Brain microvascular endothelial cell (primary cell): ENCODE results near the gene TFEC.

Experiments used
- DNase-seq: peaks from one replicate; pipeline ENCODE4 v3.0.0-alpha.2; 2020
- H3K27ac ChIP-seq: fragments of 250-450 bp; sonication (Bioruptor Pico); 2 replicates; pipeline ENCODE4 v1.5.1; 2020; ENCODE audit warnings: mild to moderate bottlenecking, moderate library complexity
- H3K27me3 ChIP-seq: fragments of 250-450 bp; sonication (Bioruptor Pico); replicated peaks from 2 replicates; pipeline ENCODE4 v1.5.1; 2020; ENCODE audit warnings: mild to moderate bottlenecking
- H3K36me3 ChIP-seq: fragments of 250-450 bp; sonication (Bioruptor Pico); replicated peaks from 2 replicates; pipeline ENCODE4 v1.5.1; 2020; ENCODE audit warnings: mild to moderate bottlenecking
- H3K4me3 ChIP-seq: 2 replicates; pipeline ENCODE4 v1.5.1; 2011; ENCODE audit warnings: low read depth, mild to moderate bottlenecking, control low read depth, low read length, moderate library complexity
- CTCF ChIP-seq: IDR thresholded peaks from 2 replicates; pipeline ENCODE4 v1.5.1; 2011; ENCODE audit warnings: low read depth, mild to moderate bottlenecking, moderate library complexity, low read length, control low read depth, inconsistent platforms; ENCODE audit errors: missing control alignments
- in situ Hi-C: cut with HindIII; loops from 2 replicates; pipeline ENCODE4 v1.10.0; 2017; ENCODE audit warnings: low sequenced_read_pairs, low pct_ligation_motif_present

Gene TFEC

GRCh38 chr7:115889669-115889984 lies 140.9 kb downstream of the TFEC start:
- H3K4me3 ChIP-seq = no peak overlapping the region
- in situ Hi-C loops = no loop called here

GRCh38 chr7:115888981-115889668 lies 141.4 kb downstream of the TFEC start:
- no peak for TF ChIP-seq CTCF
- Histone ChIP-seq H3K36me3 (no peaks in the 10 kb centered on the region), H3K27me3 (no peaks in the 10 kb centered on the region), H3K4me3 (no peak overlapping the region), H3K27ac (no peak overlapping the region)
- in situ Hi-C loops = no loop called here
- no peak for DNase-seq

More at GRCh38 chr7:115889669-115889984, 140.9 kb downstream of the TFEC start:
- no peak for DNase-seq
- no peaks in the 10 kb centered on the region for H3K36me3 ChIP-seq
- H3K27ac ChIP-seq = no peak overlapping the region
- TF ChIP-seq CTCF = no peak
- H3K27me3 ChIP-seq = no peaks in the 10 kb centered on the region

GRCh38 chr7:115885550-115885949 lies 145.0 kb downstream of the TFEC start:
- Histone ChIP-seq H3K27ac (no peak overlapping the region), H3K4me3 (no peak overlapping the region), H3K27me3 (no peaks in the 10 kb centered on the region), H3K36me3 (no peaks in the 10 kb centered on the region)
- TF ChIP-seq CTCF = no peak
- in situ Hi-C loops = no loop called here
- no peak for DNase-seq
